ENCODE data around the gene SLC36A4. TPM values are rescaled to one million over a fixed set of nuclear protein-coding genes. Genes with fewer than 3 reads are reported as not detected.

The SLC36A4 gene
- total RNA-seq, 1 donor from 2014 or later: 17.8 TPM

DNA sequence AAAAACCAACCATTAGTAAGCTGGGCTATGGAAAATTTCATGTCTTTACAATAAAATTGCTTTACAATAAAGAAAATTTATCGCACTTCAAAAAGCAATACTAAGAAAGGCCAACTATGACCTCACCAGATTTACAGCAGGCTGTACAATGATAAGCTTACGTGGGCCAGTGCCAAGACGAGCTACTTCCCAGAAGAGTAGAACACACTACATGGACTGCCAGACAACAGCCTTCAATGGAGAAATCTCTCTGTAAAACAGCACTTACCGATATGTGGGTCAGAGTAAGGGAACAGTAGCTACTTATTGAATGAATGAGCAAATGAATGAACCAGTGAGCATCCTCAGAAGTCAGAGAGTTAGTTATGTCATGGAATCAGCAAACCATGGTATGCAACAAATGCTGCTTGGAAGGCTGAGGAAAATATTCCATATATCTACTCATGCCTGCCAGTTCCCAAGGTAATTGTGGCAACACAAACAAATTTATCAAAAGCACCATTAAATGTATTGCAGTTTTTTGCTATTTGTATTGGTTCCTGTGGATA, 74.4 kb downstream of the SLC36A4 start:
- no peaks in the 10 kb centered on the region for H3K9me3 ChIP-seq
- H3K36me3 ChIP-seq: no peaks in the 10 kb centered on the region
- no peak overlapping the region for H3K4me3 ChIP-seq
- no peaks in the 10 kb centered on the region for H3K4me1 ChIP-seq
- ATAC-seq (no peak), DNase-seq (no peak)
- no peaks in the 10 kb centered on the region for H3K27me3 ChIP-seq (ENCODE audit: low read depth)
- no peak overlapping the region for H3K27ac ChIP-seq
- TF ChIP-seq, protein P1, sequence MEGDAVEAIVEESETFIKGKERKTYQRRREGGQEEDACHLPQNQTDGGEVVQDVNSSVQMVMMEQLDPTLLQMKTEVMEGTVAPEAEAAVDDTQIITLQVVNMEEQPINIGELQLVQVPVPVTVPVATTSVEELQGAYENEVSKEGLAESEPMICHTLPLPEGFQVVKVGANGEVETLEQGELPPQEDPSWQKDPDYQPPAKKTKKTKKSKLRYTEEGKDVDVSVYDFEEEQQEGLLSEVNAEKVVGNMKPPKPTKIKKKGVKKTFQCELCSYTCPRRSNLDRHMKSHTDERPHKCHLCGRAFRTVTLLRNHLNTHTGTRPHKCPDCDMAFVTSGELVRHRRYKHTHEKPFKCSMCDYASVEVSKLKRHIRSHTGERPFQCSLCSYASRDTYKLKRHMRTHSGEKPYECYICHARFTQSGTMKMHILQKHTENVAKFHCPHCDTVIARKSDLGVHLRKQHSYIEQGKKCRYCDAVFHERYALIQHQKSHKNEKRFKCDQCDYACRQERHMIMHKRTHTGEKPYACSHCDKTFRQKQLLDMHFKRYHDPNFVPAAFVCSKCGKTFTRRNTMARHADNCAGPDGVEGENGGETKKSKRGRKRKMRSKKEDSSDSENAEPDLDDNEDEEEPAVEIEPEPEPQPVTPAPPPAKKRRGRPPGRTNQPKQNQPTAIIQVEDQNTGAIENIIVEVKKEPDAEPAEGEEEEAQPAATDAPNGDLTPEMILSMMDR (IDR thresholded peaks at IDR 0.05): no peak
- intact Hi-C loops (cut with DNase I): no loop called here

DNA sequence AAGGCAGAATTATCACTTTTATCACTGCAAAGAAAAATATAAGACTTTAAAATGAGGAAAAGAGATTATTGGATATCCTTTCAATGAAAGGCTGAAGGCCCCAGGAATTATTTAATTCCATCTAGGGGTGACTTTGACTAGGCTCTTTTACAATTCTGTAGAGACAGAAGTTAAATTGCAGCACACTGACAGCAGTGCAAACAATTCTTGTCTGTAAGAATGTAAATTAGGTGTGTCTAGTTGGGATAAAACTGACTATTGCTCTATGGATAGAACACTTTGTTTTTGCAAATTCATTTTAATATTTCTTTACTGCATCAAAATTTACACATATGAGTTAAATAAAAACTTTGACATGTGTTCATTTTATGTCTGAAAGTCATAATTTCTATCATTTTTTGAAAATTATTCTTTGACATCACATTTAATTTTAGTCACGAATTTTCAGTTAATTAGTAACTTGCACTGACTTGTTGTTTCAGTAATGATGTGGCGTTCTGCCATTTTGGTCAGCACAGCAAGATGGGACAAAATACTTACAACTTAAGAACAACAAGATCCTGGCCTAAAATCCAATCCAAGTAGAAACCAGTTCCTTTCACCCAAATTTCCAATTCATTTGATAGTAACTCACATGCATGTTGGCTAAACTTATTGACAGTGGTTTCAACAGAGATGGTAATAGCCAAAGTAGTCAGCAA, 75.1 kb downstream of the SLC36A4 start:
- intact Hi-C loops (cut with DNase I): no loop called here
- Histone ChIP-seq H3K27ac (no peak overlapping the region), H3K27me3 (ENCODE audit: low read depth) (no peaks in the 10 kb centered on the region), H3K9me3 (no peaks in the 10 kb centered on the region), H3K4me1 (no peaks in the 10 kb centered on the region), H3K36me3 (no peaks in the 10 kb centered on the region), H3K4me3 (no peak overlapping the region)
- no peak for DNase-seq
- no peak for ATAC-seq
- TF ChIP-seq, protein P1 (IDR thresholded peaks at IDR 0.05): no peak

DNA sequence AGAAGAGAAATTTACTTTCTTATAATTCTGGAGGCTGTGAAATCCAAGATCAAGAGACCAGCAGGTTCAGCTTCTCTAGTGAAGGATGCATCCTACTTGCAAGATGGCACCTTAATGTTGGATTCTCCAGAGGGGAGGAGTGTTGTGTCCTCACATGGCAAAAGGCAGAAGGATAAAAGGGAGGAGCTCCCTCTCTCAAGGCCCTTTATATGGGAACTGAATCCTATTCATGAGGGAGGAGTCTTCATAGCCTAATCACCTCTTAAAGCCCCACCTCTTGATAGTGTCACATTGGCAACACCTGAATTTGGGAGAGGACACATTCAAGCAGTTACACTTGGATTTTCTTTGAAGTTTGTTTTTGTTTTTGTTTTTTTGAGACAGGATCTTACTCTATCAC, 79.5 kb downstream of the SLC36A4 start:
- intact Hi-C loops (cut with DNase I): no loop called here
- ATAC-seq (no peak), DNase-seq (no peak)
- Histone ChIP-seq H3K4me1 (no peaks in the 10 kb centered on the region), H3K4me3 (no peak overlapping the region), H3K27ac (no peak overlapping the region), H3K27me3 (ENCODE audit: low read depth) (no peaks in the 10 kb centered on the region), H3K36me3 (no peaks in the 10 kb centered on the region), H3K9me3 (no peaks in the 10 kb centered on the region)
- TF ChIP-seq, protein P1 (IDR thresholded peaks at IDR 0.05): no peak

DNA sequence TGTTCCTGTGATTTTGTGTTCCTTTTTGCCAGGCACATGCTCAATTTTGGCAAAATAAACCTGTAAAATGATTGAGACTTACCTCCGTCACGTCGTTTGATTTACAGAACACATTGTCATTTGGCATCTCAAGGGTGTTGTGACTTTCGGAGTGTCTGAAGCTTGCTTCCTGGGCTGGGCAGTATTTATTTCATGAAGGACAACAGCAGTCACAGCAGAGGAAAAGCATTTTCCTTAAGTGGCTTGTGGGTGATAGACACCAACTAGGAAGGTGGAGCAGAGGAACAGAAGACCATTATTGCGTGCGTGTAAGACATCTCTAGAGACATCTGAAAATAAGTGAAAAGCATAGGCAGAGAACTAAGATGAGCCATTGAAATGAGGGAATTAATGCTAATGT, 80.2 kb downstream of the SLC36A4 start:
- no peak overlapping the region for H3K4me3 ChIP-seq
- no peak for DNase-seq
- H3K9me3 ChIP-seq: no peaks in the 10 kb centered on the region
- intact Hi-C loops (cut with DNase I): no loop called here
- ATAC-seq: no peak
- H3K36me3 ChIP-seq: no peaks in the 10 kb centered on the region
- H3K27ac ChIP-seq: no peak overlapping the region
- no peaks in the 10 kb centered on the region for H3K27me3 ChIP-seq (ENCODE audit: low read depth)
- TF ChIP-seq, protein P1 (IDR thresholded peaks at IDR 0.05): no peak
- no peaks in the 10 kb centered on the region for H3K4me1 ChIP-seq

DNA sequence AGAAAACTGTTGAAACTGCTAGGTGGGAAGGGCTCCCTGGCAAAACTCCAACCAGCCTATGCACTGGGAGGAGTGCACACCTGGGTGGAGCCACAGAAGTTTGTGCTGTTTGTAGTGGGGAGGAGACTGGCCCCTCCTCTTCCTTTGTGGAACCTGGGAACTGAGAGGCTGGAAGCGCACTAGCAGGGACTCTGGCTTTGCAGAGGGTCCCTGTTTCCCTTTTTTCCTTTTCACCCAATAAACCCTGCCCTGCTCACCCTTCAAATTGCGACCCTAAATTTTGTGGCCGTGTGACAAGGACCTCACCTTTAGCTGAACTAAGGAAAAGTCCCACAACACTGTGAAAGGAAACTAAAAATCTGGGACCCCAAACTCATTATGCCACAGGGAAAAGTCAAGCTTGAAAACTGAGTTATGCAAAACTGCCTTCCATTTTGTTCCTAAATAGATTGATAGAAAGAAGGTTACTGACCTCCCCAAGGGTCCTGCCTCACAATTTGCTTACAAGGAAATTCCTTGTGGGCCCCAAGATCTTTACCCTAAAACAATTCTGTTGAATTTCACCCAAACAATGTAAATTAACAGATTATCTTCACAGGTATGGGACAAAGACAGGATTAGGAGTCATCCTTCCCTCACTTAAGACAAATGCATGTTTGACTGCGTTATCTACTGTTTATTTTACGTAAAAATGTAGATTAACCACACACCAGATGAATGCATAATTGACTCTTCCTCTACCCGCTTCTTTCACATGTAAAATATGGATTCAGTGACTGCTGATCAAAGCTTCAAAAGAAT, 81.0 kb downstream of the SLC36A4 start:
- ATAC-seq: no peak
- DNase-seq: no peak
- H3K9me3 ChIP-seq: no peaks in the 10 kb centered on the region
- H3K36me3 ChIP-seq: no peaks in the 10 kb centered on the region
- TF ChIP-seq, protein P1 (IDR thresholded peaks at IDR 0.05): no peak
- no peaks in the 10 kb centered on the region for H3K4me1 ChIP-seq
- H3K27me3 ChIP-seq (ENCODE audit: low read depth): no peaks in the 10 kb centered on the region
- H3K4me3 ChIP-seq: no peak overlapping the region
- no peak overlapping the region for H3K27ac ChIP-seq
- intact Hi-C loops (cut with DNase I): no loop called here
